Esophagus muscularis mucosa (tissue), 4 donors: Measurements from ENCODE around the gene MAGI1. TPM values are rescaled to one million over a fixed set of nuclear protein-coding genes. Genes with fewer than 3 reads are reported as not detected.

Experiments
- DNase-seq: peaks from one replicate; pipeline ENCODE4 v3.0.0-alpha.2; 2017; ENCODE audit errors: extremely low spot score
- H3K27ac ChIP-seq, 4 donors: fragments of 200-600 bp; sonication (generic); replicated peaks in 1 of 4; 1 replicate in 3 of 4; 2 replicates in 1 of 4; pipeline ENCODE4 v1.5.1; 2016 to 2019; ENCODE audit warnings: mild to moderate bottlenecking in 1 of 4
- H3K27me3 ChIP-seq, 4 donors: fragments of 200-600 bp; sonication (generic); one replicate each; pipeline versions ENCODE4 v1.5.1 to v1.6.0; 2016 to 2019
- H3K36me3 ChIP-seq, 4 donors: fragments of 200-600 bp; sonication (generic); one replicate each; pipeline ENCODE4 v1.5.1; 2016 to 2019
- H3K4me1 ChIP-seq, 4 donors: fragments of 200-600 bp; sonication (generic); one replicate each; pipeline ENCODE4 v1.5.1; 2016 to 2019
- H3K4me3 ChIP-seq, 4 donors: fragments of 200-600 bp; sonication (generic); 1 replicate in 2 of 4; 2 replicates in 2 of 4; pipeline ENCODE4 v1.5.1; 2016 to 2019; ENCODE audit warnings: mild to moderate bottlenecking in 4 of 4, moderate library complexity in 1 of 4
- H3K9me3 ChIP-seq, 4 donors: fragments of 200-600 bp; sonication (generic); 1 replicate in 3 of 4; 2 replicates in 1 of 4; pipeline ENCODE4 v1.5.1; 2016 to 2019
- EP300 ChIP-seq: sonication (generic); formaldehyde crosslinking; IDR thresholded peaks from one replicate; pipeline ENCODE4 v1.6.1; 2017; ENCODE audit warnings: antibody characterized with exemption
- POLR2A ChIP-seq: fragments of 450-650 bp; IDR thresholded peaks from one replicate; pipeline ENCODE4 v1.6.1; 2017; ENCODE audit warnings: antibody characterized with exemption, moderate library complexity, mild to moderate bottlenecking, low read depth
- POLR2AphosphoS5 ChIP-seq, 2 donors: sonication (generic); formaldehyde crosslinking; IDR thresholded peaks; one replicate each; pipeline ENCODE4 v1.6.1; 2017; ENCODE audit warnings: antibody characterized with exemption in 2 of 2
- WGBS: methylation state at CpG from one replicate; pipeline ENCODE4 v1.1.5; 2018; 5-methylcytosine and 5-hydroxymethylcytosine counted together
- intact Hi-C: fragments of 100-400 bp; cut with DNase I; formaldehyde crosslinking; loops from one replicate; pipeline ENCODE4 v1.15.1; 2023
- total RNA-seq, 4 donors: library from RNA; depleted of rRNA; stranded (reverse); fragments of >200 nt; gene quantifications; one replicate each; pipeline versions ENCODE4 v1.1.0 to v1.2.1, GENCODE V29; 2016
- TF ChIP-seq, protein P1 (sequence below), 3 experiments: fragments of 200-600 bp in 2 of 3; fragments of 450-650 bp in 1 of 3; sonication (generic) in 2 of 3; IDR thresholded peaks; one replicate each; pipeline ENCODE4 v1.5.1; 2017 to 2019; ENCODE audit warnings: antibody characterized with exemption in 3 of 3, mild to moderate bottlenecking in 2 of 3, moderate library complexity in 1 of 3

Gene MAGI1
- total RNA-seq, 4 donors from 2014 or later: 17.1 to 35.1 (median 25.2) TPM

DNA sequence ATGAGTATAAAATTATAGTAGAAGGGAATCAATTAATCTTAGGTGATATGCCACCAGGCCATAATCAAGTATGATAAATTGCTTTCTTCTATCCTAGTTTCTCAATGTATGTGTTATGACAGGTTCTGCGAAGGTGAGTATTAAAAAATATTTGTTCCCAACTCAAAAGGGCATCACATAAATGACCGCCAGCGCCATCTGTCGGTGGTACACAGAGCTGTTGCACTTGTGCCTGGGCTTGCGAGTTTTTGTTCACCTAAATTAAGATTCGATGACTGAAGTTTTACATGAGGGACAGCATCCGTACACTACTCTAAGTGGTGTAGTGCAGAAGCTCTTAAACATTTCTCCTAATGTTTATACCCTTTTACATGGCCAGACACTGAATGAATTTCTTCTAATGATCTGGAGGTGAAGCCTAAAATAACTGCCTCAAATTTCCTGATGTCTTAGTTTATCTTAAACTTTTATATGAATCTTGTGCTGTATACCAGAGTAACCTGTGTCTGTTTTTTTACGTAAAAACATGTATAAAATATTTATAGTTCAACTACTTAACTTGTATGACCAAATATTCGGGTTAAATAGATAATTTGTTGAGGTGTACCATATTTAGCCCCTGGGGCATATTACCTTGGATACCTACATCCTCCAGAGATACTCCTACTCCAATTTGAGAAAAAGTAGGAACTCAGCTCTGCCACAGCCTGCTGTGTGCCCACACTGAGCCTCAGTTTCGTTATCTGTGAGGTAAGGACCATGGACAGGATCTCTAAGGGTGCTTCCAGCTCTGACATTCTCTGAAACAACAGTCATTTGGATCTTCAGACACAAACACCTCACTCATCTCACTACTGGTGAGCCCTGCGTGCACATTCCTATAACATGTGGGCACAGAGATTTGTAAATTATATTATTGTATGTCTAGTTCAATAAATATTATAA, 365.6 kb downstream of the MAGI1 start:
- no peaks in the 10 kb centered on the region for H3K27me3 ChIP-seq
- intact Hi-C loops: loop anchor here (10.0 kb wide), 1 partner anchor 238 kb away; no protein-coding TSS in a partner anchor
- H3K36me3 ChIP-seq: no peaks in the 10 kb centered on the region
- no peak for DNase-seq
- TF ChIP-seq EP300 (no peak), POLR2AphosphoS5 (IDR thresholded peaks at IDR 0.05) (no peak), POLR2A (no peak)
- TF ChIP-seq, protein P1, sequence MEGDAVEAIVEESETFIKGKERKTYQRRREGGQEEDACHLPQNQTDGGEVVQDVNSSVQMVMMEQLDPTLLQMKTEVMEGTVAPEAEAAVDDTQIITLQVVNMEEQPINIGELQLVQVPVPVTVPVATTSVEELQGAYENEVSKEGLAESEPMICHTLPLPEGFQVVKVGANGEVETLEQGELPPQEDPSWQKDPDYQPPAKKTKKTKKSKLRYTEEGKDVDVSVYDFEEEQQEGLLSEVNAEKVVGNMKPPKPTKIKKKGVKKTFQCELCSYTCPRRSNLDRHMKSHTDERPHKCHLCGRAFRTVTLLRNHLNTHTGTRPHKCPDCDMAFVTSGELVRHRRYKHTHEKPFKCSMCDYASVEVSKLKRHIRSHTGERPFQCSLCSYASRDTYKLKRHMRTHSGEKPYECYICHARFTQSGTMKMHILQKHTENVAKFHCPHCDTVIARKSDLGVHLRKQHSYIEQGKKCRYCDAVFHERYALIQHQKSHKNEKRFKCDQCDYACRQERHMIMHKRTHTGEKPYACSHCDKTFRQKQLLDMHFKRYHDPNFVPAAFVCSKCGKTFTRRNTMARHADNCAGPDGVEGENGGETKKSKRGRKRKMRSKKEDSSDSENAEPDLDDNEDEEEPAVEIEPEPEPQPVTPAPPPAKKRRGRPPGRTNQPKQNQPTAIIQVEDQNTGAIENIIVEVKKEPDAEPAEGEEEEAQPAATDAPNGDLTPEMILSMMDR (IDR thresholded peaks at IDR 0.05): peak; percentile 61 to 84 (median 80)
- no peaks in the 10 kb centered on the region for H3K4me1 ChIP-seq
- H3K9me3 ChIP-seq: no peaks in the 10 kb centered on the region
- H3K27ac ChIP-seq: no peak overlapping the region
- H3K4me3 ChIP-seq: no peak overlapping the region
- 54% methylated on average over 11 of the region's 11 CpGs for WGBS

DNA sequence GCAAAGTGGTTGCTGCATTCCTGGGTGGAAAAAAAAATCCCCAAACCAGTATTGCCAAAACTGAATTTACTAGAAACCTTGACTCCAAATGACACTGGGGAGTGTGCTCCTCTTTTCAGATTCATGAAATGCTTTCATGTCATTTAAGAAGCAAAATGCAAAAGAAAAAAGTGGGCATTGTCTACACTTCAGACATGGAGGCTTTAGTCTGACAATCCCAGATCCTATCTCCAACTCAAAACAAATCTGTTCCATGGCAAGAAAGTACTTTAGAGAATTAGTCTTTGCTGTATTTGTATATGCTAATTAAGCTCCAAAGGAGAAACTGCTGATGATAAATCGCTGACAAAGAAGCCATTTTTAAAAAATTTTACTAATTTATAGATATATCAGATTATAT, 366.7 kb downstream of the MAGI1 start:
- intact Hi-C loops: loop anchor here (10.0 kb wide), 1 partner anchor 237 kb away; no protein-coding TSS in a partner anchor
- Histone ChIP-seq H3K4me3 (no peak overlapping the region), H3K27me3 (no peaks in the 10 kb centered on the region), H3K9me3 (no peaks in the 10 kb centered on the region), H3K27ac (no peak overlapping the region), H3K4me1 (no peaks in the 10 kb centered on the region), H3K36me3 (no peaks in the 10 kb centered on the region)
- no peak for TF ChIP-seq POLR2AphosphoS5 (IDR thresholded peaks at IDR 0.05)
- TF ChIP-seq, protein P1 (IDR thresholded peaks at IDR 0.05): no peak
- TF ChIP-seq POLR2A: no peak
- no peak for TF ChIP-seq EP300
- WGBS: 96% methylated on average over 1 of the region's 1 CpG
- no peak for DNase-seq

DNA sequence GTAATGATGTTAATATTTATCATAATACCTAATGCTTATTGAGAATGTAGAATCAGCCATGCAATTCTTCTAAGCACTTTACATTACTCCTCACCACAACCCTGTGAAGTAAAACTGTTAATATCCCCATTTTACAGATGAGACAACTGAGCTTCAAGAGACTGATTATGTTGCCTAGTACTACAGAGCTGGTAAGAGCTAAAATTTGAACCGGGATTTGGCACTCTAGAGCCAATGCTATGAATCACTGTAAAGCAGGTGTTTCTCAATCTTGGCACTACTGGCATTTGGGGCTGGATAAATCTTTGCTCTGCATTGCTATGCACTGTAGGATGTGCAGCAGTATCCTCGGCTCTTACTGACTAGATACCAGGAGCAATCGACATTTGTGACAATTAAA, 367.7 kb downstream of the MAGI1 start:
- 64% methylated on average over 3 of the region's 3 CpGs for WGBS
- DNase-seq: peak; percentile 26
- intact Hi-C loops: loop anchor here (10.0 kb wide), 1 partner anchor 236 kb away; no protein-coding TSS in a partner anchor
- TF ChIP-seq POLR2AphosphoS5 (IDR thresholded peaks at IDR 0.05) (no peak), POLR2A (no peak), EP300 (no peak)
- TF ChIP-seq, protein P1 (IDR thresholded peaks at IDR 0.05): no peak
- H3K4me1 ChIP-seq: no peaks in the 10 kb centered on the region
- no peaks in the 10 kb centered on the region for H3K36me3 ChIP-seq
- H3K9me3 ChIP-seq: no peaks in the 10 kb centered on the region
- no peaks in the 10 kb centered on the region for H3K27me3 ChIP-seq
- no peak overlapping the region for H3K27ac ChIP-seq
- no peak overlapping the region for H3K4me3 ChIP-seq

DNA sequence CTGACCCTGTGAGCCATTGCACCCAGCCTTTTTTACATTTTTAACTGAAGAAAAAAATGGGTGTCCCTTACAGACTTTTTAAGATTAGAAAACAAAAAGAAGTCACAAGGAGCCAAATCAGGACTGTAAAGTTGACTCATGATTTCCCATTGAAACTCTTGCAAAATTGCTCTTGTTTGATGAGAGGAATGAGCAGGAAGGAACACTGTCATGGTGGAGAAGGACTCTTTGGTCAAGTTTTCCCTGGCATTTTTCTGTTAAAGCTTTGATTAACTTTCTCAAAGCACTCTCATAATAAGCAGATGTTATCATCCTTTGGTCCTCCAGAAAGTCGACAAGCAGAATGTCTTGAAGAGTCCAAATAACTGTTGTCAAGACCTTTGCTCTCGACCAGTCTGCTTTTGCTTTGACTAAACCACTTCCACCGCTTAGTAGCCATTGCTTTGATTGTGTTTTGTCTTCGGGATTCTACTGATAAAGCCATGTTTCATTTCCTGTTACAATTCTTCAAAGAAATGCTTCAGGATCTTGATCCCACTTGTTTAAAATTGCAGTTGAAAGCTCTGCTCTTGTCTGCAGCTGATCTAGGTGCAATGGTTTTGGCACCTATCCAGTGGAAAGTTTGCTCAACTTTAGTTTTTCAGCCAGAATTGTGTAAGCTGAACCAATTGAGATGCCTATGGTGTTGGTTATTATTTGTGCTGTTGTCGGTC, 369.4 kb downstream of the MAGI1 start:
- Histone ChIP-seq H3K4me1 (no peaks in the 10 kb centered on the region), H3K36me3 (no peaks in the 10 kb centered on the region), H3K27me3 (no peaks in the 10 kb centered on the region), H3K9me3 (no peaks in the 10 kb centered on the region), H3K27ac (no peak overlapping the region), H3K4me3 (no peak overlapping the region)
- no peak for DNase-seq
- no peak for TF ChIP-seq POLR2AphosphoS5 (IDR thresholded peaks at IDR 0.05)
- TF ChIP-seq, protein P1 (IDR thresholded peaks at IDR 0.05): no peak
- TF ChIP-seq EP300: no peak
- no peak for TF ChIP-seq POLR2A
- intact Hi-C loops: no loop called here
- WGBS: 74% methylated on average over 5 of the region's 5 CpGs
